ENCODE results near the gene RLF.

Gene RLF

GRCh38 chr1:40241362-40241761, 80.2 kb downstream of the RLF start:
- no peak for DNase-seq (ENCODE audit: low spot score)

DNA sequence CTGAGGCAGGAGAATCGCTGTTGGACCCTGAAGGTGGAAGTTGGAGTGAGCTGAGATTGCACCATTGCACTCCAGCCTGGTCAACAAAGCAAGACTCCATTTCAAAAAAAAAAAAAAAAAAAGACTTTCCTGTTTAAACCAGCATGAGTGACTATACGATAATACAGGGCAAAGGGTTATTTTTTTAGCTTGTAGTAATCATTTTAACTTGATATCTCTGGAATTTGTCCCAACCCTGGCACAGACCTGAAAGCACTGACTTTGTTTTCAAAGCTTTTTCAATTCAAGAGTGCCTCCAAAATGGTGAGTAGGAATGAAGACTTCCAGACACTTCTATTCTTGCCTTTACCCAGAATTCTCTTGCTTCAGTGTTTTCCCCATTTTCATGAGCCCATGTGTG, 82.2 kb downstream of the RLF start:
- no peak for DNase-seq (ENCODE audit: low spot score)

DNA sequence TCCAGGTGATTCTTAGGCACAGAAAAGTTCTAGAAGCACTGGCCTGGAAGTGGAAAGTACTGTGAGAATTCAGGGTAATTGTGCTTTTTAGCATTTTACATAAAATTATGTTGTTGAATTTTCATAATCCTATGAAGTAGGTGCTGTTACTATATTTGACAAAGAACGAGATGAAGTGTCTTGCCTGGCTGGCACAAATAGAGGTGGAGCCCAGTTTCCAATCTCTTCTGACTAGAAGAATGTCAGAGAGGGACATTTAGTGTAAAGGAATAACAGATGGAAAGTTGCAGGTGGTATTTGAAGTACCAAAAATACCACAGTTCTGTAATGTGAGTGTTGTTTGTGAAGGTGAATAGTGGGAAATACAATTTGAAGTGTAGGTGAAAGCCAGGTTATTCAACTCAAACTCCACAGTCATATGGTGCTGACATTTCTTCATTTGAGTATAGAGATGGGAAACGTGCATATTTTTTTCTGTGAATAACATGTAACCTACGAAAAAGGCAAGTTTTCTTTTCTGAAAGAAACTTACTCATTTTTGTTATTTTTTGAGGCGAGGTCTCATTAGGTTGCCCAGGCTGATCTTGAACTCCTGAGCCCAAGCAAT, 83.1 kb downstream of the RLF start:
- DNase-seq (ENCODE audit: low spot score), result no peak

DNA sequence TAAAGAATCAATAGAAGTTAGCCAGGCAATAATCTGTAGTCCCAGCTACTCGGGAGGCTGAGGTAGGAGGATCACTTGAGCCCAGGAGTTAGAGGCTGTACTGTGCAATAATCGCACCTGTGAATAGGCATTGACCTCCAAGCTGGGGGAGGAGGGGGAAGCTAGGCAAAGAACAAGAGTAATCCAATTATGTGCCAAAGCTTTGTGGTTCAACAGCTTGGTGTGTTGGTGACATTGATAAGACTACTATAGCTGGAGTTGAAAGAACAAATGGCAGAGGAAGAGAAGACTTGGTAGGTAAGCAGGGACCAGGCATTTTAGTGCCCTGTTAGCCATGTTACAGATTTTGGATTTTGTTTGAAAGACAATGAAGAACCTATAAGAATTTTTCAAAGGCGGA, 84.5 kb downstream of the RLF start:
- DNase-seq (ENCODE audit: low spot score), result no peak

GRCh38 chr1:40247655-40248054, 86.5 kb downstream of the RLF start, which contains the start of gene TMCO2:
Gene TMCO2 (plus strand): TSS chr1:40247937. CDS start chr1:40247994, 57 bp downstream.
- peak; percentile 26 for DNase-seq (ENCODE audit: low spot score)

DNA sequence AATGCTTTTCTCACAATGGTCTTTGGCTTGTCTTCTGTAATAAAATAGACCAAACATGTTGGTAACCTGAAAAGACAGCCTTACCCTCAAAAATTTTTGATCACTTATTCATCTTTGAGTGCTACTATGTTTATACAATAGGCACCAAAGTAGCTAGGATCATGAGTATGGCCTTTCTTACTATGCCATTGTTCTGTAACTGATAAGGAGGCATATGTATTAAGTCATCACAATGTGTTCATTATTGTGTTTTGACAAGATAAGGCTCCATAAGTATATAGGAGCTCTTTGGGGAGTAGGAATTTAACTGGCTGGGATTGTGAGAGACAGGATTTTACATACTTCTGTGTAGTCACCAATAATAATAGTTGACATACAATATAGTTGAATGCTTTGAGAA, 87.2 kb downstream of the RLF start:
- no peak for DNase-seq (ENCODE audit: low spot score)

DNA sequence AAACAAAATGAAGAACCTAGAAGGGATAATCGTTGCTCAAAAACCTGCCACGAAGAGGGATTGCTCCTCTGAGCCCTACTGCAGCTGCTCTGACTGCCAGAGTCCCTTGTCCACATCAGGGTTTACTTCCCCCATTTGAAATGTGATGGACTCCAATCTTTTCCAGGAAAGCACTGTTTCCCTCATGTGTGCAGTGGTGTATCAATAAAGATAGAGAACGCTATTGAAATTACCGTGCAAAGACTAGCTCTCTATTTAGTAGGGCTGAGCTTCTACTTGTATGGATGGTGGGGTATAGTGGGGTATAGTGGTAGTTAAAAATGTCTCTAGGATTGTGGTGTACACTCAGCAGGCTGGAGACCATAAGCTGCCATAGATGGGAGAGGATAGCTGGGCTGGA, 90.3 kb downstream of the RLF start:
- no peak for DNase-seq (ENCODE audit: low spot score)

GRCh38 chr1:40252601-40253000, 91.4 kb downstream of the RLF start:
- no peak for DNase-seq (ENCODE audit: low spot score)

- no peak for DNase-seq (ENCODE audit: low spot score)
These were observed 94.0 kb downstream of the RLF start for GRCh38 chr1:40255231-40255630.

GRCh38 chr1:40256401-40257084, 95.4 kb downstream of the RLF start:
- DNase-seq (ENCODE audit: low spot score), result no peak

- peak; percentile 50 for DNase-seq (ENCODE audit: low spot score)
These were observed 96.1 kb downstream of the RLF start for GRCh38 chr1:40257313-40257687.

- peak; percentile 97 for DNase-seq (ENCODE audit: low spot score)
These were observed 96.7 kb downstream of the RLF start, which contains the start of gene ZMPSTE24 for GRCh38 chr1:40257688-40258444. Gene ZMPSTE24 (plus strand): TSS chr1:40258236. CDS start chr1:40258272, 36 bp downstream.

DNA sequence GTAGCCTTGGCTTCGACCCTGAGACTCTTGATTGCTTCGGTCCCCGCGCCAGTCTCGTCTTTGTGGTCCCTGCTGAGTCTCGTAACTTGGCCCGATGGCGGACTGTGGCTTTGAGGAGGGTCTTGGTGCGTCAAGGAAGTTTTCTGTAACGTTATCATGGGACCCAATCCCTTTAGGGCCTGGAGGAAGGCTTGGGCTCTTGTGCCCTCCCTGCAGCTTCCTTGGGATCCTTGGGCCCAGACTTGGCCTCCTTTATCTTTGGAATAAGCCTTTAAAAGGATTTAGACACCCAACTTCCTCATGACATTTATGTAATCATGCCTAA, 97.2 kb downstream of the RLF start:
- DNase-seq (ENCODE audit: low spot score), result no peak

- no peak for DNase-seq (ENCODE audit: low spot score)
These were observed 103.2 kb downstream of the RLF start for GRCh38 chr1:40264354-40264781.

GRCh38 chr1:40265298-40265697, 104.1 kb downstream of the RLF start:
- no peak for DNase-seq (ENCODE audit: low spot score)

- DNase-seq (ENCODE audit: low spot score), result no peak
These were observed 104.7 kb downstream of the RLF start for GRCh38 chr1:40265919-40266318.

DNA sequence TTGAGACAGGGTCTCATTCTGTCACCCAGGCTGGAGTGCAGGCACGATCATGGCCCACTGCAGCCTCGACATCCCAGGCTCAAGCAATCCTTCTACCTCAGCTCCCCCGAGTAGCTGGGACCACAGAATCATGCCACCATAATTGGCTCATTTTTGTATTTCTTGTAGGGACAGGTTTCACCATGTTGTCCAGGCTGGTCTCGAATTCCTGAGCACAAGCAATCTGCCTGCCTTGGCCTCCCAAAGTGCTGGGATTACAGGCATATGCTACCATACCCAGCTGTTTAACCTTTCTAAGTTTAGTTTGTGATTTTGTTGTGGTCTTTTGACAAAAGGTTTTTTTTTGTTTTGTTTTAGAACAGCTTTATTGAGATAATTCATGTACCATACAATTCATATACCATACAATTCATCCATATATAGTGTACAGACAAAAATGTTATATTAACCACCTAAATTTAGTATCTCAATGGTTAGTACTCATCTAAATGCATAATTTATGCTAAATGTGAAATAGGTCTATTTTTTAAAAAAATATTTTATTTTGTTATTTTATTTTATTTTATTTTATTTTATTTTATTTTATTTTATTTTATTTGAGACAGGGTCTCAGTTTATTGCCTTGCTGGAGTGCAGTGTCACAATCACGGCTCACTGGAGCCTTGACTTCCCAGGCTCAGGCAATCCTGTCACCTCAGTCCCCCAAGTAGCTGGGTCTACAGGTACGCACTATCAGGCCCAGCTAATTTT, 105.8 kb downstream of the RLF start:
- no peak for DNase-seq (ENCODE audit: low spot score)

- DNase-seq (ENCODE audit: low spot score), result no peak
These were observed 106.6 kb downstream of the RLF start for GRCh38 chr1:40267767-40268187.

DNA sequence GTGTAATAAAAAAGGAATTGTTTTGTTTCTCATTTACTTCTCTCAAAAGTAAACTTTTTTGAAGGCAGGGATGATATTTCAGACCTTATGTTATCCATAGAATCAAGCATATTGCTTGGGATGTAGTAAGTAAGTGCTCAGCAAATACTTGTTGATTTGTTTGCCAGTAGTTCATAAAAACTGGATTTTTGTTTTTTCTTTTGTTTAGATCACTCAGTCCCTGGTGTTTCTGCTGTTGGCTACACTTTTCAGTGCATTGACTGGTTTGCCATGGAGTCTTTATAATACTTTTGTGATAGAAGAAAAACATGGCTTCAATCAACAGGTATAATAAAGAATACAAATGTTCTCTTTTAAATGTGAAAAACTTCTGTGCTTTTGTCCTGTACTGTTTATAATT, 107.0 kb downstream of the RLF start:
- no peak for DNase-seq (ENCODE audit: low spot score)

- DNase-seq (ENCODE audit: low spot score), result no peak
These were observed 109.1 kb downstream of the RLF start for GRCh38 chr1:40270152-40270834.

GRCh38 chr1:40272653-40273213, 111.5 kb downstream of the RLF start:
- no peak for DNase-seq (ENCODE audit: low spot score)

All from SW480 (cell line).